ENCODE measurements around the gene MAP3K7. TPM values are rescaled to one million over a fixed set of nuclear protein-coding genes. Genes with fewer than 3 reads are reported as not detected.
A peak's percentile ranks its signal among the peaks of the same experiment; 100 is the strongest.

The MAP3K7 gene
- total RNA-seq, 1 experiment from 2014 or later: 26.6 TPM

DNA sequence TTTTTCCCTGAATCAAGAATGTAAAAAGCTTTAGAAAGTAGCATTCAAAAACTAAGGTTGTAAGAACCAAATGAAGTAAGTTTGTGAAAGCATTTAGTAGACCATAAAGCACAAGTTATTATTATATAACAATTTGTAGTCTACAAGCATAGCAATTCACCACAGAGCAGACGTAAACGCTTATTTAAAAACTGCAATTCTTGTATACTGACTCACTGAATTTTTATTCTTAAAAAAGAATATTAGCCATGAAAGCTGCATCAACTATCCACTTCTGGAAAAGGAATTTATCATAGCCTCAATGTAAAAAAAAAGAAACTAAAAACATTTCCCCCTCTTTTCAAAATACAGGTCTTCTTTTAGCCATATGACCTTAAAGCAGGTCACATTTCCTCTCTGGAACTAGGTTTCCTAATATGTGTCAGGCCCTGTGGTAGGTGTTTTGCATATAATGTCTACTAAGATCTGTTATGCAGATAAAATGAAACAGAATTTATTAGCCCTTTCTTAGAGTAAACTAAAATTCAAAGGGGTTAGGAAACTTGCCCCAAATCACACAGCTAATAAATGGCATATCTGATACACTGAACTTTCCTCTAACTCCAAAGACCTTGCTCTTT, 2.1 kb downstream of the MAP3K7 start:
- ATAC-seq: no peak
- Histone ChIP-seq H3K4me3 (replicated peaks in 1 of 2; ENCODE audit: low read depth in 1 of 2, low read length in 2 of 2) (peak overlapping the region in 1 of 2 experiments; percentile 93; a peak in 1 of 4 replicates), H3K4me1 (ENCODE audit: control insufficient read depth in 1 of 2, insufficient read depth in 2 of 2, low read length in 2 of 2) (peaks cover 4 to 17% of the 10 kb centered on the region in 2 experiments; a peak in 3 of 4 replicates), H3K4me2 (ENCODE audit: low read length) (peak overlapping the region; percentile 76; the same call in 1 of the 2 replicates), H3K79me2 (ENCODE audit: insufficient read depth, low read length) (peaks cover 71% of the 10 kb centered on the region), H3K9ac (ENCODE audit: low read length) (no peak overlapping the region), H3K9me2 (ENCODE audit: insufficient read depth) (no peaks in the 10 kb centered on the region), H4K20me1 (ENCODE audit: insufficient read depth) (peaks cover 10% of the 10 kb centered on the region; the same call in 1 of the 2 replicates), H3K9me3 (ENCODE audit: control insufficient read depth in 1 of 2, insufficient read depth in 1 of 2, low read depth in 1 of 2, low read length in 2 of 2) (no peaks in the 10 kb centered on the region), H3K27ac (ENCODE audit: low read depth, low read length) (no peak overlapping the region), H3K36me3 (ENCODE audit: control insufficient read depth in 1 of 2, insufficient read depth in 2 of 2, low read length in 2 of 2) (no peaks in the 10 kb centered on the region), H2AFZ (ENCODE audit: low read depth, low read length, poor library complexity, severe bottlenecking) (no peak overlapping the region), H3K27me3 (ENCODE audit: insufficient read depth, low read length) (no peaks in the 10 kb centered on the region)
- CTCF ChIA-PET: no interaction called here
- RAD21 ChIA-PET (ENCODE audit: low non-redundant PET in 1 of 2, low total read pairs in 2 of 2, uncharacterized antibody in 2 of 2, unreplicated experiment in 2 of 2): no interaction called here
- no TSS peak for BruUV-seq (replicated peaks)
- DNase-seq (ENCODE audit: low read depth, low spot score): no peak
- POLR2A ChIA-PET: no interaction called here
- intact Hi-C loops (cut with micrococcal nuclease): no loop called here
- TF ChIP-seq, protein P1, sequence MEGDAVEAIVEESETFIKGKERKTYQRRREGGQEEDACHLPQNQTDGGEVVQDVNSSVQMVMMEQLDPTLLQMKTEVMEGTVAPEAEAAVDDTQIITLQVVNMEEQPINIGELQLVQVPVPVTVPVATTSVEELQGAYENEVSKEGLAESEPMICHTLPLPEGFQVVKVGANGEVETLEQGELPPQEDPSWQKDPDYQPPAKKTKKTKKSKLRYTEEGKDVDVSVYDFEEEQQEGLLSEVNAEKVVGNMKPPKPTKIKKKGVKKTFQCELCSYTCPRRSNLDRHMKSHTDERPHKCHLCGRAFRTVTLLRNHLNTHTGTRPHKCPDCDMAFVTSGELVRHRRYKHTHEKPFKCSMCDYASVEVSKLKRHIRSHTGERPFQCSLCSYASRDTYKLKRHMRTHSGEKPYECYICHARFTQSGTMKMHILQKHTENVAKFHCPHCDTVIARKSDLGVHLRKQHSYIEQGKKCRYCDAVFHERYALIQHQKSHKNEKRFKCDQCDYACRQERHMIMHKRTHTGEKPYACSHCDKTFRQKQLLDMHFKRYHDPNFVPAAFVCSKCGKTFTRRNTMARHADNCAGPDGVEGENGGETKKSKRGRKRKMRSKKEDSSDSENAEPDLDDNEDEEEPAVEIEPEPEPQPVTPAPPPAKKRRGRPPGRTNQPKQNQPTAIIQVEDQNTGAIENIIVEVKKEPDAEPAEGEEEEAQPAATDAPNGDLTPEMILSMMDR (IDR thresholded peaks at IDR 0.05 in 2 of 3, conservative IDR thresholded peaks at IDR 0.05 in 1 of 3; ENCODE audit: borderline replicate concordance in 1 of 3, insufficient read depth in 1 of 3, low read depth in 2 of 3, low read length in 2 of 3): no peak
- TF ChIP-seq, protein P2, sequence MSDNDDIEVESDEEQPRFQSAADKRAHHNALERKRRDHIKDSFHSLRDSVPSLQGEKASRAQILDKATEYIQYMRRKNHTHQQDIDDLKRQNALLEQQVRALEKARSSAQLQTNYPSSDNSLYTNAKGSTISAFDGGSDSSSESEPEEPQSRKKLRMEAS (IDR thresholded peaks at IDR 0.05): no peak

DNA sequence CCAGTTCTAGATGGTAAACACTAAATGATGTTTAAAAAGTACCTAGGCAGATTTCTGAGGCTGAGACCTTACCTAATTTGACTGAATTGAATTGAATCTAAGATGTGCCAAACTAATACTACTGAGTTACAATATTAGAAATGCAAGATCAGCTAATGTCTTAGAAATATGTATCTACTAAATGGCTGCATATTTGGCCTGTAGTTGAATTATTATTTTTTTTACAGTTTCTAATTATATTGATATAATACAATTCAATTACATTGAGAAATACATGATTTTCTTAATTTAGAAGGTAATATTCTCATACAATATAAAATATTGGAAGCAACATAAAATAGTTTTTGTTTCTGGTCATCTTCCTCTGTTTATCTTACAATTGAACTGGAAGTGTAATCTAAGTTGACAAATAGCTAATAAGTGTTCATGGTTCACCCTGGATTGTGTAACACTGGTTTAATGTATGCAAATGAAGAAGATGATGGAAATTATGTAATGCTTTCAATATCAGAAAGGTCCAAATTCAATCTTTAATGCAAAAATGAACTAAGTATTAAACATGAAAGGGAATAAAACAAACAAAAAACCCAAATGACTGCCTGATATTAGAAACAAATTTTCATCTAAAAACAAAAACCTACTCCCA, 2.9 kb downstream of the MAP3K7 start:
- POLR2A ChIA-PET: no interaction called here
- no peaks in the 10 kb centered on the region for H3K9me3 ChIP-seq (ENCODE audit: control insufficient read depth in 1 of 2, insufficient read depth in 1 of 2, low read depth in 1 of 2, low read length in 2 of 2)
- H3K27ac ChIP-seq (ENCODE audit: low read depth, low read length): no peak overlapping the region
- CTCF ChIA-PET: interaction anchor here (0.5 kb wide), 1 partner anchor 8 kb away, joined by 3 read pairs; no protein-coding TSS in a partner anchor
- BruUV-seq (replicated peaks): no TSS peak
- H4K20me1 ChIP-seq (ENCODE audit: insufficient read depth): peaks cover 10% of the 10 kb centered on the region; the same call in 1 of the 2 replicates
- H3K4me1 ChIP-seq (ENCODE audit: control insufficient read depth in 1 of 2, insufficient read depth in 2 of 2, low read length in 2 of 2): peaks cover 4 to 17% of the 10 kb centered on the region in 2 experiments; a peak in 3 of 4 replicates
- intact Hi-C loops (cut with micrococcal nuclease): no loop called here
- no peaks in the 10 kb centered on the region for H3K9me2 ChIP-seq (ENCODE audit: insufficient read depth)
- H3K27me3 ChIP-seq (ENCODE audit: insufficient read depth, low read length): no peaks in the 10 kb centered on the region
- DNase-seq (ENCODE audit: low read depth, low spot score) (no peak), ATAC-seq (no peak)
- H2AFZ ChIP-seq (ENCODE audit: low read depth, low read length, poor library complexity, severe bottlenecking): no peak overlapping the region
- peaks cover 78% of the 10 kb centered on the region for H3K79me2 ChIP-seq (ENCODE audit: insufficient read depth, low read length)
- H3K36me3 ChIP-seq (ENCODE audit: control insufficient read depth in 1 of 2, insufficient read depth in 2 of 2, low read length in 2 of 2): no peaks in the 10 kb centered on the region
- H3K9ac ChIP-seq (ENCODE audit: low read length): no peak overlapping the region
- H3K4me2 ChIP-seq (ENCODE audit: low read length): no peak overlapping the region
- RAD21 ChIA-PET (ENCODE audit: low non-redundant PET in 1 of 2, low total read pairs in 2 of 2, uncharacterized antibody in 2 of 2, unreplicated experiment in 2 of 2): no interaction called here
- H3K4me3 ChIP-seq (replicated peaks in 1 of 2; ENCODE audit: low read depth in 1 of 2, low read length in 2 of 2): no peak overlapping the region
- TF ChIP-seq POLR2AphosphoS5 (IDR thresholded peaks at IDR 0.05; ENCODE audit: low read depth, low read length) (no peak), ELF1 (IDR thresholded peaks at IDR 0.05; ENCODE audit: borderline replicate concordance, low read depth) (no peak), ZNF274 (IDR thresholded peaks at IDR 0.05; ENCODE audit: low read depth, low read length) (no peak), SIN3A (IDR thresholded peaks at IDR 0.05; ENCODE audit: low read depth) (no peak), JUND (IDR thresholded peaks at IDR 0.05) (no peak), YY1 (IDR thresholded peaks at IDR 0.05; ENCODE audit: extremely low read depth, insufficient replicate concordance, low read depth, low read length) (no peak), EZH2phosphoT487 (IDR thresholded peaks at IDR 0.05; ENCODE audit: borderline replicate concordance) (no peak), CEBPB (IDR thresholded peaks at IDR 0.05; ENCODE audit: low read depth) (no peak)
- TF ChIP-seq, protein P3, sequence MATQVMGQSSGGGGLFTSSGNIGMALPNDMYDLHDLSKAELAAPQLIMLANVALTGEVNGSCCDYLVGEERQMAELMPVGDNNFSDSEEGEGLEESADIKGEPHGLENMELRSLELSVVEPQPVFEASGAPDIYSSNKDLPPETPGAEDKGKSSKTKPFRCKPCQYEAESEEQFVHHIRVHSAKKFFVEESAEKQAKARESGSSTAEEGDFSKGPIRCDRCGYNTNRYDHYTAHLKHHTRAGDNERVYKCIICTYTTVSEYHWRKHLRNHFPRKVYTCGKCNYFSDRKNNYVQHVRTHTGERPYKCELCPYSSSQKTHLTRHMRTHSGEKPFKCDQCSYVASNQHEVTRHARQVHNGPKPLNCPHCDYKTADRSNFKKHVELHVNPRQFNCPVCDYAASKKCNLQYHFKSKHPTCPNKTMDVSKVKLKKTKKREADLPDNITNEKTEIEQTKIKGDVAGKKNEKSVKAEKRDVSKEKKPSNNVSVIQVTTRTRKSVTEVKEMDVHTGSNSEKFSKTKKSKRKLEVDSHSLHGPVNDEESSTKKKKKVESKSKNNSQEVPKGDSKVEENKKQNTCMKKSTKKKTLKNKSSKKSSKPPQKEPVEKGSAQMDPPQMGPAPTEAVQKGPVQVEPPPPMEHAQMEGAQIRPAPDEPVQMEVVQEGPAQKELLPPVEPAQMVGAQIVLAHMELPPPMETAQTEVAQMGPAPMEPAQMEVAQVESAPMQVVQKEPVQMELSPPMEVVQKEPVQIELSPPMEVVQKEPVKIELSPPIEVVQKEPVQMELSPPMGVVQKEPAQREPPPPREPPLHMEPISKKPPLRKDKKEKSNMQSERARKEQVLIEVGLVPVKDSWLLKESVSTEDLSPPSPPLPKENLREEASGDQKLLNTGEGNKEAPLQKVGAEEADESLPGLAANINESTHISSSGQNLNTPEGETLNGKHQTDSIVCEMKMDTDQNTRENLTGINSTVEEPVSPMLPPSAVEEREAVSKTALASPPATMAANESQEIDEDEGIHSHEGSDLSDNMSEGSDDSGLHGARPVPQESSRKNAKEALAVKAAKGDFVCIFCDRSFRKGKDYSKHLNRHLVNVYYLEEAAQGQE (IDR thresholded peaks at IDR 0.05; ENCODE audit: low read depth): no peak

Measured in HCT116 (cell line).